GM18502 (cell line): ENCODE data around the gene TMEM123.

Experiments used
- ATAC-seq: cut with Tn5 transposase; IDR thresholded peaks from one replicate; pipeline ENCODE4 v1.9.1; 2021; ENCODE audit warnings: mild to moderate bottlenecking; ENCODE audit not compliant: unreplicated experiment, poor library complexity

Gene TMEM123

GRCh38 chr11:102399189-102399588, 53.4 kb downstream of the TMEM123 start:
- no peak for ATAC-seq

- ATAC-seq, result no peak
Observed at GRCh38 chr11:102398297-102398696, 54.3 kb downstream of the TMEM123 start.

GRCh38 chr11:102396708-102397563, 55.6 kb downstream of the TMEM123 start:
- ATAC-seq, result no peak

GRCh38 chr11:102395720-102396393, 56.7 kb downstream of the TMEM123 start:
- ATAC-seq, result no peak

GRCh38 chr11:102393272-102393730, 59.3 kb downstream of the TMEM123 start:
- ATAC-seq, result no peak

GRCh38 chr11:102391549-102392237, 60.9 kb downstream of the TMEM123 start:
- ATAC-seq, result no peak

GRCh38 chr11:102390667-102391465, 61.7 kb downstream of the TMEM123 start:
- ATAC-seq, result peak; percentile 85

GRCh38 chr11:102389253-102389652, 63.3 kb downstream of the TMEM123 start:
- ATAC-seq, result no peak

GRCh38 chr11:102387043-102387781, 65.4 kb downstream of the TMEM123 start:
- ATAC-seq, result no peak

- ATAC-seq, result no peak
Observed at GRCh38 chr11:102386136-102386734, 66.3 kb downstream of the TMEM123 start.

- no peak for ATAC-seq
Observed at GRCh38 chr11:102385085-102386007, 67.2 kb downstream of the TMEM123 start.

- ATAC-seq, result no peak
Observed at GRCh38 chr11:102384419-102385079, 68.0 kb downstream of the TMEM123 start.

GRCh38 chr11:102383839-102384238, 68.7 kb downstream of the TMEM123 start:
- no peak for ATAC-seq

GRCh38 chr11:102382384-102382783, 70.2 kb downstream of the TMEM123 start:
- ATAC-seq, result no peak

GRCh38 chr11:102378818-102379217, 73.7 kb downstream of the TMEM123 start:
- ATAC-seq, result no peak

- no peak for ATAC-seq
Observed at GRCh38 chr11:102377891-102378290, 74.7 kb downstream of the TMEM123 start.

- ATAC-seq, result no peak
Observed at GRCh38 chr11:102375720-102376399, 76.7 kb downstream of the TMEM123 start.
